NCI-H446 treated with DMSO at 0.1 percent for 48 hours (cell line): ENCODE data around the gene RNASE7.
A peak's percentile ranks its signal among the peaks of the same experiment; 100 is the strongest.

ENCODE experiments used
- DNase-seq: peaks from one replicate; lab custom pipeline; 2025; lab: John Stamatoyannopoulos, UW

Gene RNASE7

GRCh38 chr14:21086908-21087293 is 44.7 kb downstream of the RNASE7 start:
- DNase-seq = no peak

GRCh38 chr14:21087294-21088091 is 45.3 kb downstream of the RNASE7 start:
- DNase-seq = peak; percentile 37

- DNase-seq = no peak
Measured at GRCh38 chr14:21088687-21089086, 46.5 kb downstream of the RNASE7 start.

DNA sequence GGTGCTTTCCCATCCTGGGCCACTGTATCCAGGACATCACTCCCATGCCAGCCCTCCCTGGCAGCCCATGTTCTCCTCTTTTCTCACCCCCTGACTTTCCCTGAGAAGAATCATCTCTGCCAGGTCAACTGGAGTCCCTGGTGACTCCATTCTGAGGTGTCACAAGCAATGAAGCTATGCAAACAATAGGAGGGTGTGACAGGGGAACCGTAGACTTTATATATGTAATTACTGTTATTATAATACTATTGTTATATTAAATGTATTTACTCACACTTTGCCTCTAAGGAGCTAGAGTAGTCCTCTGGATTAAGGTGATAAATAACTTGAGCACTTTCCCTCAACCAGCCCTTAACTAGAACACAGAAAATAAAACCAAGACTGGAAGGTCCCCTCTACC is 47.1 kb downstream of the RNASE7 start:
- DNase-seq = no peak

DNA sequence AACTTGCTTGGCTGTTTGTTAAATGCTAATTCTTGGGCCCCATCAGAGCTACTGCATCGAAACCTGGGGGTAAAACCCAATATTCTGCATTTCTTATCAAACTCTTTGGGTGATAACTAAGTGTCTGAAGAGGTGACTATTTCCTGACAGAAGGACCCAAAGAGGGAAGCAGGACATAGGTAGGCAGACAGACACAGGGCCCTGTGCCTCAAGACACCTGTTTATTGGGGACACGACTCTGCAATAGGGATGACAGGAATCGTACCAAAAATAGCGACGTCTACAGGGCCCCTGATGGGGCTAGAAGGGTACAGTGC is 47.7 kb downstream of the RNASE7 start:
- DNase-seq = no peak

DNA sequence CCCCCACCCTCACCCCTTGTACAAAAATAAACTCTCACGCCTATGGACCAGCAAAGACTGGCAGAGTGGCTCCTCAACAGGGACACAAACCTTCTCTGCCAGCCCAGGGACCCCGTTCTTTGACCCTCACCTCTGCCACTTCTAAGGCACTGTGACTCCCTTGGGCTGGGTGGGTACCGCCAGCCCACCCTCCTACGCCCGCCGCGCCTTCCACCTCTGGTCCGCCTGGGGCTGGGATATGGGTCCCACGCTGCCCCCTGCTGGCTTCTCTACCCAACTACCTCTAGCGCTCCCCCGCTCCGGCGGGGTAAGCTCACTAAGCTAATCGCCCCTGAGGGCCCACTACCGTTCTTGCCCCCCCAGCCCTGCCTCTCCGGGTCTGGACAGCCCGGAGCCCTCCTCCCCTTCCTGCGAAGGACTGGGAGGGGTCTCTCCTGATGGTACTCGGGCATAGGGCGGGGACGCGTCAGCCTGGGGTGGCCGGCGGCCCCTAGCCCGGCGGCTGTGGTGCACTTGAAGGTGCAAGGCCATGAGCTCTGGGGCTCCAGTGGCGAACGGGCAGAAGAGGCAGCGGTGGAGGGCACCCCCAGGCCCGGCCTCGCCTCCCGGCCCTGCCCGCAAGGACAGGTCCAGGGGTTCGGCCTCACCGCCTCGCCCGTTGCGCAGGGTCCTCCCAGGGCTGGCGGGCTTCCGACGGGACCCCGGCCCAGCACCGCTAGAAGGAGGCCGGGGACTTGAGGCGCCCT is 48.2 kb downstream of the RNASE7 start:
- no peak for DNase-seq

GRCh38 chr14:21090940-21091663 is 48.9 kb downstream of the RNASE7 start:
- DNase-seq = no peak

DNA sequence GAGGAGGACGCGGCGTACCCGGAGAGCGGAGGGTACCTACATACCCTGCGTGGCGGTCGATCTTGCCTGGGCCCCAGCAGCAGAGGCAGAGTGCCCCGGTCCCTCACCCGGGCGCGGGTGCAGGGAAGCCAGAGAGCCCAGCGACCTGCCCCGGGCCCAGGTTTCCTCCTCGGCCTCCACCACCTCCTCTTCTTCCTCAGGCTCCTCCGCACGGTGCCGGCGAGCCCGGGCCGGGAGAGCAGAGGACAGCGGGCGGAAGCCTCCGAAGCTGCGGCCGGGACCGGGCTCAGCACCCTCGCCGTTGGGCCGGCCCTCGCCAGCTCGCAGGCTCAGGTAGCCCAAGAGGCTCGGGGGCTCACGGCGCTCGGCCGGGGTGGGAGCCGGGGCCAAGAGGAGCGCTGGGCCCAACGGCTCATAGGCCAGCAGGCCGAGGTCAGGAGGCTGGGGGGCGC is 49.7 kb downstream of the RNASE7 start:
- DNase-seq = no peak

DNA sequence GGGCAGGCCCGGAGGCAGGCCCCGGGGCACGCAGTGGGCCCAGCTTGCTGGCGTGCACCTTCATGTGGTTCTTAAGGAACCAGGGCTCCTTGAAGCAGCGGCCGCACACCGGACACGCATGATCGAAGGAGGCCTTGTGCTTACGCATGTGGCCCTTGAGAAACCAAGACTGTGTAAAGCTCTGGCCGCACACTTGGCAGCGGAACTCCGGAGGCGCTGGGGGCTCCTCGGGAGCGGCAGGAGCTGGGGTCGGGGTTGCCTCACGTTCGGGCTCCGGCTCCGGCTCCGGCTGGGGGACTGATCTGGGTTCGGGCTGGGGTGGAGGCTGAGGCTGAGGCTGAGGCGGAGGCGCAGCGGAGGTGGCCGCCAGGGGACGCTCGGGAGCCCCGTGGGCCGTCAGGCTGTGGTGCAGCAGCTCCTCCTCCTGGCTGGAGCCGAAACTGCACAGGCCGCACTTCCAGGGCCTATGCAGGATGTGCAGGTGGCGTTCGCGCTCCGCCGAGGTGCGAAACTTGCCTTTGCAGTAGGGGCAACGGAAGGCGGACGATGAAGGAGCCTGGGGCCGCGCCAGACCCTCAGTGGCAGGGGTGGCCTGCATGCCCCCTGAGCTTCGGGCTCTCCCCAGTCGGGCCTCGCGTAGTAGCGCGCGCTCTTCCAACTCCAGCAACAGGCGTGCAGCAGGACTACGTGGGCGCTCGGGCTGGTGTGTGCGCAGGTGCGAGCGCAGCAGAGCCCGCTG is 50.3 kb downstream of the RNASE7 start:
- DNase-seq = no peak

- DNase-seq = no peak
Measured at GRCh38 chr14:21093018-21093417, 50.9 kb downstream of the RNASE7 start.
